Peyer's patch (tissue), 4 donors: ENCODE results near the gene MLKL.

Source experiments
- CTCF ChIP-seq, 6 experiments: fragments of 450-650 bp in 4 of 6; fragments of 200-600 bp in 2 of 6; sonication (generic) in 1 of 6; IDR thresholded peaks; one replicate each; pipeline ENCODE4 v1.5.1; 2017 to 2019; ENCODE audit warnings: antibody characterized with exemption in 6 of 6, mild to moderate bottlenecking in 3 of 6, moderate library complexity in 1 of 6
- POLR2A ChIP-seq, 2 donors: fragments of 450-650 bp; IDR thresholded peaks; one replicate each; pipeline ENCODE4 v1.5.1; 2017; ENCODE audit warnings: antibody characterized with exemption in 2 of 2, mild to moderate bottlenecking in 2 of 2, moderate library complexity in 2 of 2

- TF ChIP-seq POLR2A (IDR thresholded peaks at IDR 0.05) (peak; percentile 27 to 44), CTCF (IDR thresholded peaks at IDR 0.05) (no peak)
Observed at GRCh38 chr16:74695450-74696422, 4.9 kb downstream of the MLKL start.
